ENCODE measurements around the gene ZNF891. TPM values are rescaled to one million over a fixed set of nuclear protein-coding genes. Genes with fewer than 3 reads are reported as not detected.

ZNF891 gene
- total RNA-seq, 1 donor from 2014 or later, result 1.1 TPM

DNA sequence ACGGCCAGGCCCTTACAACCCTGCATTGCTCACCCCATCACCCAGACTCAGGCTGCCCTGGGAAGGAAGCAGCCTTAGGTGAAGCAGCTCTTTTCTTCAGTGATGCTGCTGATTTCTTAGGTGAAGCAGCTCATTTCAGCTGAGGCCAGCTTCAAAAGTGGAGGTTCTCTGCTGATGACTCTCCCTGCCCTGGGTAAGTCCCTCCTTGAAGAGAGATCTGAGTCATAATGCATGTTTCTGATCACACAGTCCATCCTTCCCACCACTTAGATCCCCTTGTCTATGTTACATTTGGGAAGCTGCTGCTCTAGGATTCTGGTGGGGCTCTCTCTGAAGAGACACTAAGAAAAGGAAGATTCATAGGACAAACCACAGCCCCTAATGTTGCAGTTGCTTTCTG is 66.5 kb downstream of the ZNF891 start:
- TF ChIP-seq, protein P1, sequence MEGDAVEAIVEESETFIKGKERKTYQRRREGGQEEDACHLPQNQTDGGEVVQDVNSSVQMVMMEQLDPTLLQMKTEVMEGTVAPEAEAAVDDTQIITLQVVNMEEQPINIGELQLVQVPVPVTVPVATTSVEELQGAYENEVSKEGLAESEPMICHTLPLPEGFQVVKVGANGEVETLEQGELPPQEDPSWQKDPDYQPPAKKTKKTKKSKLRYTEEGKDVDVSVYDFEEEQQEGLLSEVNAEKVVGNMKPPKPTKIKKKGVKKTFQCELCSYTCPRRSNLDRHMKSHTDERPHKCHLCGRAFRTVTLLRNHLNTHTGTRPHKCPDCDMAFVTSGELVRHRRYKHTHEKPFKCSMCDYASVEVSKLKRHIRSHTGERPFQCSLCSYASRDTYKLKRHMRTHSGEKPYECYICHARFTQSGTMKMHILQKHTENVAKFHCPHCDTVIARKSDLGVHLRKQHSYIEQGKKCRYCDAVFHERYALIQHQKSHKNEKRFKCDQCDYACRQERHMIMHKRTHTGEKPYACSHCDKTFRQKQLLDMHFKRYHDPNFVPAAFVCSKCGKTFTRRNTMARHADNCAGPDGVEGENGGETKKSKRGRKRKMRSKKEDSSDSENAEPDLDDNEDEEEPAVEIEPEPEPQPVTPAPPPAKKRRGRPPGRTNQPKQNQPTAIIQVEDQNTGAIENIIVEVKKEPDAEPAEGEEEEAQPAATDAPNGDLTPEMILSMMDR (IDR thresholded peaks at IDR 0.05; ENCODE audit: borderline replicate concordance), result no peak
- H3K4me3 ChIP-seq, result no peak overlapping the region
- no peaks in the 10 kb centered on the region for H3K27me3 ChIP-seq (ENCODE audit: low read depth)
- no peak overlapping the region for H3K27ac ChIP-seq (replicated peaks)
- H3K4me1 ChIP-seq, result no peaks in the 10 kb centered on the region
- intact Hi-C loops (cut with micrococcal nuclease), result no loop called here
- H3K9me3 ChIP-seq (replicated peaks), result peaks cover 100% of the 10 kb centered on the region
- peaks cover 81% of the 10 kb centered on the region for H3K36me3 ChIP-seq
- DNase-seq, result no peak

DNA sequence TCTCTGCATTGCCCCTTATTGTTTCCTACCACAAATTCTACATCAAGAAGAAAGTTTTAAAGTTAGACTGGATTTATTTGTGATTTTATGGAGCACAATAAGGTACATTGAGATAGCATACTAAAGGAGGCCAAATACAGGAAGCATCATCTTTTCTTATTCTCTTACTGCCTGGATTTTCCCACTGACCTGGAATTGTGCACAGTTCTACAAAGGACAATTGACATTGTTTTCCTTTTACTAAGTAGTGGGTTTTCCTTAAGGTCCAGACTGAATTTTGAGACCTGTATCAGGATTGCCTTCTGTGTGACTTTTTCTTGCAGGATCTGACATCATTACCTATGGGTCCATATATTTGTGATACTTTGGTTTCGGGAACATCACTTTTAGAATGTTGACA is 68.1 kb downstream of the ZNF891 start:
- TF ChIP-seq, protein P1 (IDR thresholded peaks at IDR 0.05; ENCODE audit: borderline replicate concordance), result no peak
- H3K4me3 ChIP-seq, result no peak overlapping the region
- peaks cover 94% of the 10 kb centered on the region for H3K36me3 ChIP-seq
- intact Hi-C loops (cut with micrococcal nuclease), result no loop called here
- no peak overlapping the region for H3K27ac ChIP-seq (replicated peaks)
- H3K4me1 ChIP-seq, result no peaks in the 10 kb centered on the region
- no peak for DNase-seq
- H3K9me3 ChIP-seq (replicated peaks), result peaks cover 100% of the 10 kb centered on the region
- H3K27me3 ChIP-seq (ENCODE audit: low read depth), result no peaks in the 10 kb centered on the region

DNA sequence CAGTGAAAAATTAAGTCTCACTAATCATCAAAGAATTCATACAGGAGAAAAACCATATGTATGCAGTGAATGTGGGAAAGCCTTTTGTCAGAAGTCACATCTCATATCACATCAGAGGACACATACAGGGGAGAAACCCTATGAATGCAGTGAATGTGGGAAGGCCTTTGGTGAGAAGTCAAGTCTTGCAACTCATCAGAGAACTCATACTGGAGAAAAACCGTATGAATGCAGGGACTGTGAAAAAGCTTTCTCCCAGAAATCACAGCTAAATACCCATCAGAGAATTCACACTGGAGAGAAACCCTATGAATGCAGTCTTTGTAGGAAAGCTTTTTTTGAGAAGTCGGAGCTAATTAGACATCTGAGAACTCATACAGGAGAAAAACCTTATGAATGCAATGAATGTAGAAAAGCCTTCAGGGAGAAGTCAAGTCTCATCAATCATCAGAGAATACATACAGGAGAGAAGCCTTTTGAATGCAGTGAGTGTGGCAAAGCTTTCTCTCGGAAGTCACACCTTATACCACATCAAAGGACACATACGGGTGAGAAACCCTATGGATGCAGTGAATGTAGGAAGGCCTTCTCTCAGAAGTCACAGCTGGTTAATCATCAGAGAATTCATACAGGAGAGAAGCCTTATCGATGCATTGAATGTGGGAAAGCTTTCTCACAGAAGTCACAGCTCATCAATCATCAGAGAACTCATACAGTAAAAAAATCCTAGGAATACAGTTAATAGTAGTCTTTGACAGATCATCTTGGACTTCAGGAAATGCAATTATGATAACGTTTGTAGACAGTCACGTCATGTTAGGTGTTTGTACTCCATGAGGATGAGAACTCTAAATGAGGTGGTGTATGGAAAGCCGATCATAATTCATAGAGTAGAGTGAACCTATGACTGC is 71.6 kb downstream of the ZNF891 start:
- H3K36me3 ChIP-seq, result peaks cover 100% of the 10 kb centered on the region
- intact Hi-C loops (cut with micrococcal nuclease), result no loop called here
- H3K9me3 ChIP-seq (replicated peaks), result peaks cover 100% of the 10 kb centered on the region
- no peak overlapping the region for H3K27ac ChIP-seq (replicated peaks)
- no peaks in the 10 kb centered on the region for H3K27me3 ChIP-seq (ENCODE audit: low read depth)
- H3K4me3 ChIP-seq, result no peak overlapping the region
- H3K4me1 ChIP-seq, result no peaks in the 10 kb centered on the region
- no peak for DNase-seq
- TF ChIP-seq, protein P1 (IDR thresholded peaks at IDR 0.05; ENCODE audit: borderline replicate concordance), result no peak

DNA sequence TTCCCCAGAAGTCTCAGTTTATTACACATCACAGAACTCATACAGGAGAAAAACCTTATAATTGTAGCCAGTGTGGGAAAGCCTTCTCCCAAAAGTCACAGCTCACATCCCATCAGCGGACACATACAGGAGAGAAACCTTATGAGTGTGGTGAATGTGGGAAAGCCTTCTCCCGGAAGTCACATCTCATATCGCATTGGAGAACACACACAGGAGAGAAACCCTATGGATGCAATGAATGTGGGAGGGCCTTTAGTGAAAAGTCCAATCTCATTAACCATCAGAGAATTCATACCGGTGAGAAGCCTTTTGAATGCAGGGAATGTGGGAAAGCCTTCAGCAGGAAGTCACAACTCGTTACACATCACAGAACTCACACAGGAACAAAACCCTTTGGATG is 72.6 kb downstream of the ZNF891 start:
- H3K4me1 ChIP-seq, result no peaks in the 10 kb centered on the region
- peaks cover 100% of the 10 kb centered on the region for H3K9me3 ChIP-seq (replicated peaks)
- peaks cover 100% of the 10 kb centered on the region for H3K36me3 ChIP-seq
- no peak for DNase-seq
- no peaks in the 10 kb centered on the region for H3K27me3 ChIP-seq (ENCODE audit: low read depth)
- TF ChIP-seq, protein P1 (IDR thresholded peaks at IDR 0.05; ENCODE audit: borderline replicate concordance), result no peak
- intact Hi-C loops (cut with micrococcal nuclease), result no loop called here
- H3K27ac ChIP-seq (replicated peaks), result no peak overlapping the region
- no peak overlapping the region for H3K4me3 ChIP-seq

Other genes starting within 250 kb of the ZNF891 start
- 14.4 TPM for gene CHFR, start 242.7 kb downstream of the ZNF891 start, total RNA-seq
- gene ZNF605, start 174.0 kb downstream of the ZNF891 start, total RNA-seq, result 12.9 TPM
- gene ZNF26, start 143.9 kb downstream of the ZNF891 start, total RNA-seq, result 3.1 TPM
- gene ZNF84, start 92.8 kb downstream of the ZNF891 start, total RNA-seq, result 18.7 TPM
- gene ZNF140, start 49.4 kb downstream of the ZNF891 start, total RNA-seq, result 6.7 TPM
- gene ZNF10, start 353 bp upstream of the ZNF891 start, total RNA-seq, result 5.6 TPM
- 8.2 TPM for gene ZNF268, start 51.2 kb upstream of the ZNF891 start, total RNA-seq
- gene ANHX, start 105.6 kb upstream of the ZNF891 start, total RNA-seq, result not detected